HG03025 (cell line): Measurements from ENCODE around the gene PHGDH.

Experiments used
- ATAC-seq: cut with Tn5 transposase; IDR thresholded peaks from one replicate; pipeline ENCODE4 v1.9.1; 2021; ENCODE audit warnings: mild to moderate bottlenecking, moderate library complexity; ENCODE audit not compliant: unreplicated experiment, low FRiP score

Gene PHGDH

DNA sequence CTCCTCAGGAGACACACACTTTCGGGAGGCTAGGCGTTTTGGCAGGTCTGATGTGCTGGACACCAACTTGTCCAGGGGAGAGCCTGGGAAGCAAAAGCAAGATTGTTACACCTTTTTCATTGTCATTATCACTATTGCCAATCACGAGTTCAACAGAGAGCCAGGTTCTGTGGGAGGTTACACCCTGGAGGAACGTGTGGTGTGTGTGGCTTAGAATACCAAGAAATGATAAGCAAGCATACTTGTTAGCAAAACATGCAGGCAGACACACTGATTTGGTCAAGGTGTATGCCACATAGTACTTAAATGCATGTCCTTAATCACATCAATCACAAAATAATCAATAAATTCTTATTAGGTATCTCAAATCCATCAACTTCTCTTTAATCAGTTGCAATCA is 40.9 kb downstream of the PHGDH start:
- ATAC-seq, result no peak

DNA sequence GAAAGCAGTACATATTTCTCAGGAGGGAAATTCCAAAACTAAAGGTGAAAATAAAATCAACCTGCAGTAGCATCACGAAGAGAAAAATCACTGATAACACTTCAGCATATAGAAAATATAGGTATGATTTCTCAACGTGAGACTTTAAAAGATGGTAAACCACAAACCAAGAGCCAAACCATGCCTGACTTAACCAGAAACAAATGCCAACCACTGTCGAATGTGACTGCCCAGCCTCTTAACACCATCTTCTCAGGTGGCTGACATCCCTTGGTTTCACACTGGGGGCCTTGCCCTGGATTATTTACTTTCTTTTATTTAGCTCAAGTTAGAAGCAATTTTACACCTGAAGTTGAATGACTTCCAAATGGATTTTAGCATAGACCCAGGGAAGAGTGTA is 46.9 kb downstream of the PHGDH start:
- ATAC-seq, result no peak

DNA sequence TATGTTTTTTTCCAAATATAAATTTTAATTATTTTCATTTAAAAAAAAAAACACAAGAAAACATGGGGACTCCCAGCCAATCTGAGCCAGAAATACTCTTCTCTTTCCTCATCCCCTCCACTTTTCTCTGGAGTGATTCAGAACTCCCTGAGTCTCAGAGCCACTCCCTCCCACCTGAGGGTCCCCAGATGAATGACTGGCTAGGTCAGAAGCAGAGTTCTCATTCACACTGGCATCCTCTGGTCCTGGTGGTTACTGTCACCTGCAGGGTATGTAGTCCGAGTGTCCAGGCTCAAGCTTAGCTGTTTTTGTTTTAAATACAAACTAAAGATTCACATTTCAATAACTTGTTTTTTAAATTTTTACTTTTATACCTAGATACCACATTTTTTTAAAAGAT is 50.7 kb downstream of the PHGDH start:
- ATAC-seq, result no peak

DNA sequence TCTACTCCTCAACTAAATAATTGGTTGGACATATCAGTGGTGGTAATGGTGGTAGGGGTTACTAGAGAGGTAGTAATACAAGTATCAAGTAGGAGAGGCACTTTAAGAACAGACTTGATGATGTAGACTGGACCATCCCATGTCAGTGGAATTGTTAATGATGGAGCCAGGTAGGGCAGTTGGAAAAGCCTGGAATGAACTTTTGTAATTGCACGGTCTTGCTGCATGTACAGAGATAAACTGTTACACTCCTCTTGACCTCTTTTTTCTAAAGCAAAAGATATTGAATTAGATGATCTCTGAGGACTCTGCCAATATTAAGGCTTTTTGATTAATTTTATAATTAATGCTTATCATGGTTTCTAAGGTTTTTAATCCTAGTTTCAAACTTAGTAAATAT is 51.2 kb downstream of the PHGDH start:
- ATAC-seq, result no peak

DNA sequence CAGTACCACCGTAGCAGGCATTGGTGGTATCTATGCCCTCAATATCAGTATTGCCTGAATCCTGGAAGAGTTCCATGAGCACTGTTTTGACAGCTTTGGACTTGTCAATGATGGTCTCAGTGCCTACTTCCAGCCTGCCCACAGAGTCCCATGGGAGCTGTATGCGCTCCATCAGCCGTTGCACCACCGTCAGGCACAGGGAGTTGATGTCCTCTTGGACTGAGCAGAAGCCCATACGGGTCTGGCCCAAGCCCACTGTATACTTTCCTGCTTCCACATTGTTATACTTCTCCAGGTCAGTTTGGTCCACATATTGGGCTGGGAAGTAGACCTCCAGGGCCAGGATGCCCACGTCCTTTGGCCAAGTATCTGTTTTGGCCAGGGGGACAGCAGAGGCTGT is 52.5 kb downstream of the PHGDH start:
- ATAC-seq, result no peak

DNA sequence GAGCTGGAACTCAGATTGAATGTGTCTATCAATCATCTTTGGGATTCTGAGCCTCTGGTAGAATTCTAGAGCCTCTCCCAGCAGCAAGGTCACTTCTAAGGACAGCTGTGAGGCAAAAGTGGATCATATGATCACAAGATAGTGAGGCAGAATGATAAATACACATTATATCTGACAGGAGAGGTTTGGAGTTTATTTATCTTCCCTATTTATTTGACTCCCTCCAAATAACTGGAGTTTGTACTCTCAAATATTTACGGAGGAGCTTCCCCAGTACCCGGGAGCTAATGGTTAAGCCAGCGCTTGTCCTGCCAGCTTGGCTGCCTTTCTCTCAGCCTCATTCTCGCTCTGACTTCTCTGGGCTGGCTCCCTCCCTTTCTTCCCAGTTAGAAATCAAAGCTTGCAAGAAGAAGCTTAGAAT is 54.6 kb downstream of the PHGDH start:
- ATAC-seq, result no peak

DNA sequence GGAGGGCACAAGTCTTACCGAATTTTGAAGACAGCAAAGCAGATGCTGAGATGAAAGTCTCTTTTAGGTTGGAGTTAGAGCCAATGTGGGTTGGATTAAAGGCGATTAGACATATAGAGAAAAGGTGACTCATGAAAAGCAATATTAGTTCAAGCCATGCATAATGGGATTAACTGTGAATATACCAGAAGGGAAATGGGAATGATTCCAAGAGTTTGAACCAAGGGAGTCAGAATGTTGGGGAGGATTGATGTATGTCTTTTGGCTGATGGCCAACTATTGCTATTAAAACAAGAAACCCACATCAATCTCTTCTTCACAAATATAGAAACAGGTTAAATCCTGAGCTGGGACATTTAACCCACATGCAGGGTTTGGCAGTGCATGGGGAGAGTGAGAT is 55.8 kb downstream of the PHGDH start:
- no peak for ATAC-seq

DNA sequence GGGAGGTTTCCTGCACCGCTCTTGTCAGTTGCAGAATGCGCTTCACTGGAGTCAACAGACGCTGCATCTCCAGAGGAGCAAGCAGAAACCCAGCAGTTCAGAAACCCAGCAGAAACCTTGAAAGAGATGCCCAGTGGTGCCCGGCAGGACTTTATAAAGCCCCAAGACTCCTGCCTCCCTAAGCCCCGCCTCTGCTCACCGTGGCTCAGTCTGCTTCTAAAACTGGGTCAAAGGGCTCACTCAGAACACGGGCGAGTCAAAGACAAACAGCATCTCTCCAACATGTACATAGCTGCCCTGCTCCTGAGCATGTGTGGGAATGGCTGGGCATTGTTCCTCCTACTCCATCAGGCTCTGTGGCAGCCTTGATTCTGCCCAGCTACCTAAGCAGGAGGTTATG is 57.0 kb downstream of the PHGDH start, which contains the start of gene HMGCS2:
TSS of gene HMGCS2 (minus strand) at position 128 of the 400 bp plus-strand sequence. CDS start at position 67, 61 bp downstream.
- ATAC-seq, result no peak

DNA sequence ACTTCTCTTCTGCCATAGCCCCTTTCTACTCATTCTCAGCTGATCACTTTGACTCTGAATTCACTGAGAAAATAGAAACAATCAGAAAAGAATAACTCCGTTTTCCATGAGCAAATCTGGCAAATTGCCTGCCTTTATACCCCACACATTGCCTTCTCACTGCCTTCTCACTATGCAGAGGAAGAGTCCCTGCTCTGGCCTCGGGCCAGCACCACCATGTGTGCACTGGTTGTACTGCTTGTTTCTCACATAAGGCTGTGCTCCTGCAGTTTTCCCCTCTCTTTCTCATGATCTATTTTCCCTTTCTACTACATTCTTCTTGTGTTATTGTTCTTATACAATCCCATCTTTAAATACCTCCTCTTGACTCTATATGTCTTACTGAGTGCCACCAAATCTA is 59.3 kb downstream of the PHGDH start:
- ATAC-seq, result no peak

DNA sequence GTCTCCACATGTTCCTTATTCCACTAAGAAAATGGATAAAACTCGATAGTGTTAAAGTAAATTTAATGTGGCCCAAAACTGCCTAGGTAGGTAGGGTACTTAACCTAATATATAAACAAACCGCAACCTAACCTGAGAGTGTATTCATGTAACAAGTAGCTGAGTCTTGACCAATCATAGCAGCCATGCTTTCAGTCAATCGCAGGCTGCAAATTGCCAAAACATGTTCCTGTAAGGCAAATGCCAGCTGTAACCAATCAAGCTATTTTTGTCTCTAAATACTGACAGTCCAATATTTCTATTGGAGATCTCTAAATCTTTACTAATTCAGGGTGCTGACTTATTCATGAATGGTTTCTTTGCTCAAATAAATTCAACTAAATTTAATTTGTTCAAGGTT is 60.0 kb downstream of the PHGDH start:
- ATAC-seq, result no peak

DNA sequence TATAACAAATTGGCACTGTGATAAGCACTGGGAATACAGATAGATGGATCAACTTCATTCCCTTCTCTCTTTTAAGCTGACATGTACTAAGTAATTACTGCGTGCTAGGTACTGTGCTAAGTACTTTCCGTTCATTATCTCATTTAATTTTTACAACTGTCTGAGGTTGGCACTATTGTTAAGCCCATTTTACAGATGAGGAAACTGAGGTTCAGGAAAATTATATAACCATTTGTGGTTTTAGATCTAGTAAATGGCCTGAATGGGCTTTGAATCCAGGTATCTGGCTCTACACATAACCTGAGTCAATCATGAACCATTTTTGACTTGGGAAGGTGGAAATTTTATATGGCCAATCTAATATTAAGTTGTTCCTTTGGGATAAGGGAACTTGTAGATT is 60.6 kb downstream of the PHGDH start:
- ATAC-seq, result no peak

DNA sequence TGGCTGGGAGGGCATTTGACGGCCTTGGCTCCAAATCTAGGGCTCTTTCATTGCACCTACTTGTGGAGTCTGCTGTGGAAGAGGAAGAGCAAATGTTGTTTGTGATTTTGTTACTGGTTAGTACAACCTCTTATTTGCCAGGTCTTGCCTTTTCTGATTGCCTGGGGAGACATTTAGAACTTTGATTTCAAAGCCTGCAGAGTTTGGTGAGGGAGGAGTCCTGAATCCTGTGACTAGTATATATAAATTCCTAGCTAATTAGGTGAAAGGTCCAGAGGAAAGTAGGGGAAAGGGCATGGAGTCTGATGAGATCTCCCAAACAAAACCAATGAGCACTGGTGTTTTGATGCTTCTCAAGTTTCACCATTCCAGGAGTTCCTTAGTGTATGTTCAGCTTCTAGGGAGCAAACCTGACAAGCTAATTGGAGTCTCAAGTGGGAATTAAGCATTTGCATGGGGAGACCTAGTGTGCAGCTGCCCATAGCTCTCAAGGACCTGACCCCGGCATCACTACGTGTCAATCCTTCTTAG is 62.0 kb downstream of the PHGDH start:
- no peak for ATAC-seq

DNA sequence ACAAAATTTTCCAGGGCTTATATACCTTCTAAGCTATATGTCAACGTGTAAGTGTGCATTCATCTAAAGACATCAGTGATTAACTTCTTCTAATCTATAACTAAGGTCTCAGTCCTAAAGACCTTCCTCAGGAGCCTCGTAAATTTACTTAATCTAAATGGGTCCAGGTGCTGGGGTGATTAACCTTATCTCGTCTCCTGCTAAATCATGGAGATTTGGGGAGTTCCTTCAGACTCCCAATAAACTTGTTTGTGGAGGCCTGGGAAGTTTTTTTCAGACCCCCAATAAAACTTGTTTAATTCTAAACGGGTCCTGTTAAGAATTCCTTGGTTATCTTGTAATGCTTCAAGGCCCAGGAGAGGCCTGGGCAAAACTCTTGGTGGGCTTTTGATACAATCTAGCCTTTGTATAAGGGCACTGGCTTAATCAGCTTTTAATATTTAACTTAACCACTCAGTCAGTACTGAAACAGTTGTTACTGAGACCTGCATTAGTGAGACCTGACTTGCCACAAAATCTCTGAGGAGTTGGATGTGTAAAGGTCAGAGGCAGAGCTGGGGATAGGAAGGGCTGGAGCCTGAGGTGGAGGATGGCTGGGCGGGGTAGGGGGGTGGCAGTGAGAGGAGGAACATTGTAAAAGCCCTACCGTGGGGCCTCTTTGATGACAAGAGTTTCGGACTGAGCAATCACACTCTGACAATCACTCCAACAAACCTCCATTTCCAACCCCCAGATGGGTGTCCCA is 63.2 kb downstream of the PHGDH start:
- ATAC-seq, result no peak

DNA sequence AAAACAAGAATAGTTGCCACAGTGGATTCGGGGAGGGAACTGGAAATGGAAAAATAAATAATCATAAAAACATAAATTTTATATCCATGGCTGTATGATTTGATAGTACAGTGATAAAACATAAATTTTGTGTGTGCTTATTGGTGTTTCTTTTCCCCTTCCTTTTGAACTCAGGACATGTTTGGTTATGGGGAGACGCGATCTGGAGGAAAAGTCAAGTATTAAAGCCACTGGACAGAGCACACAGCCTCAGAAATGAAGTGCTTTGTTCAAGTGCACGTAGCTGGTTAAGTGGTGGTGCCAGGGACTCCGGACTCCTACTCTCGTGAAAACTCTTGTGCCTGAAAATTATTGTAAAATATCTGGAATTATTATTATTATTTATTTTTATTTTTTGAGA is 66.6 kb downstream of the PHGDH start:
- ATAC-seq, result no peak

DNA sequence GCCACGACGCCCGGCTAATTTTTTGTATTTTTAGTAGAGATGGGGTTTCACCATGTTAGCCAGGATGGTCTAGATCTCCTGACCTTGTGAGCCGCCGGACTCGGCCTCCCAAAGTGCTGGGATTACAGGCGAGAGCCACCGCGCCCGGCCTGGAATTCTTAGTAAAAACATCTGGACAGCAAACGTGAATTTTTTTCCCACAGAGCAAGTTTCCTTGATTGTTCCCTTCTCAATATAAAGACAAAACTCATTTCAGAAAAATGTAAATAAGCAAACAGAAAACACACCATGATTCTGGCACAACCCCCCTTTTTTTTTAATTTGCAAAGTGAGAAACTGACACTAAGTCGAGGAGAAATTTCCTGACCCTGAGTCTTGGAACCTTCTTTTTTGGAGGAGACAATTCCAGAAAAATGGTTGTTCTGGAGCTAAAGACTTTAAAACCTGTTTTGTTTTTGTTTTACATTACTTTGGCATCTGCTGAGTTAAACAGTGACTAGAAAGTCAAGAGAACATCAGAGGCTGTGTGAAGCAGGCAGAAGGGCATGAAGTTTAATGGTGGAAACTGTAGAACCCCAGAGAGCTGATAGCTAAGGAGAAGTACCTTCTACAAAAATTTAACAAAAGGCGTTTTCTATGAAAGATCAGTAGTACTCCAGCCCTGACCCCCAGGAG is 67.3 kb downstream of the PHGDH start:
- no peak for ATAC-seq

DNA sequence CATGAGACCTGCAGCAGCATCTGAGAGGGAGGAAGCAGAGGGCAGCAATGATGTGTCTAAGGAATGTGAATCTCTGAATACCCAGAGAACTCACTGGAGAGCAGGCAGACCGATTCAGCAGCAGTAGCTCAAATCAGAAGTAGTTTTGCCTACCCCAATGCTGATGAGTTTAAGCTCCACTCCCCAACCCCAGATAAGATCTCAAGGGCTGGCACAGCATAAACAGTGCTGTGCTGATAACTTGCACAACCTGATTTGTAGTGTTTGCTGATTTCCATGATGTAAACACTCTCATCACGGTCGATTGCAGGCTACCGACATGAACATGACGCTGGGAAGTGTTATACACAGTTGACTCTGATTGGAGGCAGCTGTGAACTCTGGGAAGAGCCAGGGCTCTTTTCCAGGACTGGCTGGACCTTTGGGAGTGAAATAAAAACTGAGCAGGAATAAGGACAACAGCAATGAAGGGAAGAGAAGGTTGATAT is 68.2 kb downstream of the PHGDH start:
- ATAC-seq, result no peak

DNA sequence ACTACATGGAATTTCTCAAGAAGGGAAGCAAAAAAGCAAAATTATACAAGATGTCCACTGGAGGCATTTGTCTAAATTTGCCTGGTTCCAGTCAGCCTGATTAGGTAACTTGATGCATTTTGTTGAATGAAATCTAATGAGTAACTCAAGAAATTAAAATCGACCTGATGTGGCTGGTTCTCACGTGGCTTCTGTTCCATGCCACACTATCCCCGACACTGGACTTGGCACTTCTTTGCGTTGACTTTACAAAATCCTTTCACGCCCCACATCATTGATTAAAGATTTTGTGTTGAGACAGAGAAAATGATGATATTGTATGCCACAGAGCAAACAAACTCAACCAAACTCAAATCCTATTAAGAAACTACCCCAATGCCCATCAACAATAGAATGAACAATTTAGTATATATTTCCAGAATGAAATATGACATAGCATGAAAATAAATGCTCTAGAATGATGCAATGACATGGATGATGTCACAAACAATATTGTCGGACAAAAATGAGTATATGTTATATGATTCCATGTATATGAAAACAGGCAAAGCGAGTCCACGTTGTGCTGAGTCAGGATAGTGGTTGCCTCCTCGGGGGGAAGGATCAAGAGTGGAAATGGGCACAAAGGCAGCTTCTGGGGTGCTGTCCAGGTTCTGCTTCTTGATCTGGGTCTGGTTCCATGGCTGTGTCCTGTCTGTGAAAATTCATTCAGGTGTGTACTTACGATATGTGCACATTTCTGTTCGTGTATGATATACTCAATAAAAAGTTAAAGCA is 69.9 kb downstream of the PHGDH start:
- ATAC-seq, result no peak

DNA sequence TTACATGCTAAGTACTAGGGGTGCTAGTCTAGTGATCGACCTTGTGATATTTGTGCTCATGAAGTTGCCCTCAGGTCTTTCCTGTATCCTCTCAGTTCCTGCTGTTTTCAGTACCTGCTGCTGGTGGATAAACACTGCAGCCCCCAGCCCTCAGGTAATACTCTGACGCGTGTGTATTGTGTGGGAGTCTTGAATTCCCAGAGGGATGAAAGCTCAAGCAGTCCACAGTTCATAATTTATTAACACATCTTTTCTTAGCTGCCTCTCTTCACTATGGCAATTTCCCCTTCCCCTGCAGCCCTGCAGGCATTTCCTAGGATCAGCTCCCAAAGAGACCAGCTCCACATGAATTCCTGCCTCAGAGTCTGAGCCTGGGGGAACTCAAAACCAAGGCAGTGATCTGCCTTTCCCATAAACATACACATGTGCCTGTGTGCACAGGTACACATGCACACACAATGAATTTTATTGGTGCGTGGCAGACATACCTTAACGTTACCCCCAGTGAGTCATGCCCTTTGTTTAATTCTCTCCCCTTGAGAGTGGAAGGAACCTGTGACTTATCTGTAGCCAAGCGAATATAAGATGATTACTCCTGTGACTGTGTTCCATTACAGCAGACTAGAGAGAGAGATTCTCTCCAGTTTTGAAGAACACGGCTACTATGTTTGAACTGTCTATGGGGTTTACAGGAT is 71.0 kb downstream of the PHGDH start:
- no peak for ATAC-seq

DNA sequence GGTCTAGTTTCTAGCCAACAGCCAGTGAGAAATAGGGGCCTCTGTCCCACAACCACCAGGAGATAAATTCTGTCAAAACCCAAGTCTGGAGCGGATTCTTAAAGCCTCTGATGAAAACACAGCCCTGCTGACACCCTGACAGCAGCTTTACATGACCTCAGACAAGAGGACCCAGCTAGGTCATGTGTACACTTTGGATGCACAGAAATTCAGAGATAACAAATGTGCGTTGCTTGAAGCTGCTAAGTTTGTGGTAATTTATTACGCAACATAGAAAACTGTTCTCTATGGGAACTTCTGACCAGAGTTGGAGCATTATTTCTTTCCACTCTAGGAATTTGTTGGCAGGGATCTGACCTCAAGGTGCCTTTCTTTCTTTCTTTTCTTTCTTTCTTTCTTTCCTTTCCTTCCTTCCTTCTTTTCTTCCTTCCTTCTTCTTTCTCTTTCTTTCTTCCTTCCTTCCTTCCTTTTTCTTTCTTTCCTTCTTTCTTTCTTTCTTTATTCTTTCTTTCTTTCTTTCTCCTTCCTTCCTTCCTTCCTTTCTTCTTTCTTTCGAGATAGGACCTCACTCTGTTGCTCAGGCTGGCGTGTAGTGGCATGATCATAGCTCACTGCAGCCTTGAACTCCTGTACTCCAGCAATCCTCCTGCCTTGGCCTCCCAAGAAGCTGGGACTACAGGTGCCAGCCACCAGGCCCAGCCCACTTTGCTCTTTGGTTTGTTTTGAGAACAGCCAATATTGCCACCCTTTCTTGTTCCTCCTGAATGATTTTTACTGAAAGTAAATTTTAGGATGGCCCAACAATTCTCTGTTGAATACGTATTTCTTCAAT is 71.8 kb downstream of the PHGDH start:
- no peak for ATAC-seq
